K562 (cell line): Measurements from ENCODE around the gene EDA.

ENCODE experiments used
- FOS ChIP-seq: IDR thresholded peaks from 3 replicates; pipeline ENCODE4 v1.6.1; 2011; ENCODE audit not compliant: insufficient read length; ENCODE audit errors: extremely low read depth
- FOXJ2 ChIP-seq: fragments of 200-800 bp; sonication (Bioruptor generic); IDR thresholded peaks from 2 replicates; pipeline ENCODE4 v1.6.1; 2016; ENCODE audit warnings: missing genetic modification characterization, missing compliant biosample characterization
- HNRNPH1 ChIP-seq: fragments of 200-400 bp; formaldehyde crosslinking; optimal IDR thresholded peaks from 2 replicates; pipeline ENCODE3; 2017; ENCODE audit warnings: low read depth, mild to moderate bottlenecking, low read length, moderate library complexity
- JUN ChIP-seq, 2 experiments: sonication (generic) in 1 of 2; formaldehyde crosslinking in 1 of 2; IDR thresholded peaks; 2 replicates each; pipeline versions ENCODE4 v1.6.1 to v1.8.0; 2012 to 2022; ENCODE audit warnings: borderline replicate concordance in 2 of 2, mild to moderate bottlenecking in 2 of 2, improper control_type of control experiment in 1 of 2, low read depth in 1 of 2, low read length in 1 of 2, missing genetic modification reagents in 1 of 2
- LARP7 ChIP-seq: fragments of 450-650 bp; IDR thresholded peaks from 2 replicates; pipeline ENCODE4 v1.6.1; 2016
- NFATC3 ChIP-seq: fragments of 450-650 bp; IDR thresholded peaks from 2 replicates; pipeline ENCODE4 v1.6.1; 2017; ENCODE audit warnings: mild to moderate bottlenecking
- SMAD1 ChIP-seq: fragments of 150-350 bp; IDR thresholded peaks from 2 replicates; pipeline ENCODE4 v1.6.1; 2014; ENCODE audit warnings: low read length, low read depth; ENCODE audit not compliant: partially characterized antibody
- SP1 ChIP-seq: sonication (generic); formaldehyde crosslinking; IDR thresholded peaks from 2 replicates; pipeline ENCODE4 v1.8.1; 2022; ENCODE audit warnings: mild to moderate bottlenecking, missing genetic modification reagents
- ZNF140 ChIP-seq: fragments of 250-450 bp; sonication (Bioruptor Pico); IDR thresholded peaks from 2 replicates; pipeline ENCODE4 v1.8.0; 2021; ENCODE audit warnings: moderate library complexity, mild to moderate bottlenecking, inconsistent platforms

GRCh38 chrX:70062076-70062475, 446.2 kb downstream of the EDA start, which contains the start of gene OTUD6A:
- TF ChIP-seq LARP7, result no peak
- TF ChIP-seq JUN (IDR thresholded peaks at IDR 0.05; ENCODE audit: borderline replicate concordance, low read depth, low read length), result no peak
- no peak for TF ChIP-seq JUN (CRISPR knock-in tag; IDR thresholded peaks at IDR 0.05; ENCODE audit: borderline replicate concordance)
- no peak for TF ChIP-seq FOS
- TF ChIP-seq HNRNPH1, result no peak
- no peak for TF ChIP-seq SP1
- TF ChIP-seq NFATC3, result no peak
- TF ChIP-seq ZNF140 (CRISPR knock-in tag), result no peak
- no peak for TF ChIP-seq FOXJ2 (tag)
- TF ChIP-seq SMAD1, result no peak
